Activated CD4-positive, alpha-beta T cell treated with anti-CD3 and anti-CD28 coated beads, Interleukin-2, amount 50 U/mL, for 4 hours (primary cell): ENCODE results near the gene CALR3.
A peak's percentile ranks its signal among the peaks of the same experiment; 100 is the strongest.
"Not testable (repeated sequence)": the region's sequence is repeated elsewhere in the genome, so short reads cannot be mapped to it uniquely, and the experiment has no call there.

ENCODE experiments used
- DNase-seq, 2 experiments: peaks; one replicate each; pipeline ENCODE4 v3.0.0-alpha.2; 2020

The CALR3 gene, protein sequence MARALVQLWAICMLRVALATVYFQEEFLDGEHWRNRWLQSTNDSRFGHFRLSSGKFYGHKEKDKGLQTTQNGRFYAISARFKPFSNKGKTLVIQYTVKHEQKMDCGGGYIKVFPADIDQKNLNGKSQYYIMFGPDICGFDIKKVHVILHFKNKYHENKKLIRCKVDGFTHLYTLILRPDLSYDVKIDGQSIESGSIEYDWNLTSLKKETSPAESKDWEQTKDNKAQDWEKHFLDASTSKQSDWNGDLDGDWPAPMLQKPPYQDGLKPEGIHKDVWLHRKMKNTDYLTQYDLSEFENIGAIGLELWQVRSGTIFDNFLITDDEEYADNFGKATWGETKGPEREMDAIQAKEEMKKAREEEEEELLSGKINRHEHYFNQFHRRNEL

DNA sequence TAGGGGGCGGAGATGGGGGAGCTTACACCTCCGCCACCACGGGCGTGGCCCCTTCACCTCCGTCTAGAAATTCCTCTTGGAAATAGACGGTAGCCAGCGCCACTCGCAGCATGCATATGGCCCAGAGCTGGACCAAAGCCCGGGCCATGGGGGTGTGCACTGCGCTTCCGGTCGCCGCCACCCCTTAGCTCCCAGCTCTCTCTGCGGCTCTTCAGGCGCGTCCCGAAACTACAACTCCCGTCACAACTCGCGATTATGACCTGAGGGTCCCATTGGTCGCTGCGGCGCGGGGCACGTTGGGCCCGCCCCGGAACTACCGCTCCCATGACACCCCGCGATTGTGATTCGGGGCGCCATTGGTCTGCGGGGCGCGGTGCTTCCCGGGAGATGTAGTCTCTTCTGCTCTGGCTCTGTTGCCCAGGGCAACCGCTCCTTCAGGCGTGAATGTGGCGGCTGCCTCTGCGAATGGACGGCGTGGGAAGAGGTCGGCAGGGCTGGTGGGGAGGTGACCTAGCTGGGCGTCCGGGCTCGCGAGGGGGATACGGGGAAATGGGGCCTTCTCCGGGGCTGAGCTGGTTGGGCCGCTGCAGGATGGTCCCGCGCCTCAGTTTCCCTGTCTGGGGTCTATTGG, at the start of gene CALR3, which contains the start of gene C19orf44:
Gene CALR3, minus strand, starts transcription at position 186 of the 631 bp plus-strand sequence. Its CDS starts 38 bp downstream, at position 148.
Gene C19orf44, plus strand, starts transcription at position 413 of the 631 bp plus-strand sequence. CDS start 4,399 bp downstream, outside the sequence.
- DNase-seq: peak; percentile 94

DNA sequence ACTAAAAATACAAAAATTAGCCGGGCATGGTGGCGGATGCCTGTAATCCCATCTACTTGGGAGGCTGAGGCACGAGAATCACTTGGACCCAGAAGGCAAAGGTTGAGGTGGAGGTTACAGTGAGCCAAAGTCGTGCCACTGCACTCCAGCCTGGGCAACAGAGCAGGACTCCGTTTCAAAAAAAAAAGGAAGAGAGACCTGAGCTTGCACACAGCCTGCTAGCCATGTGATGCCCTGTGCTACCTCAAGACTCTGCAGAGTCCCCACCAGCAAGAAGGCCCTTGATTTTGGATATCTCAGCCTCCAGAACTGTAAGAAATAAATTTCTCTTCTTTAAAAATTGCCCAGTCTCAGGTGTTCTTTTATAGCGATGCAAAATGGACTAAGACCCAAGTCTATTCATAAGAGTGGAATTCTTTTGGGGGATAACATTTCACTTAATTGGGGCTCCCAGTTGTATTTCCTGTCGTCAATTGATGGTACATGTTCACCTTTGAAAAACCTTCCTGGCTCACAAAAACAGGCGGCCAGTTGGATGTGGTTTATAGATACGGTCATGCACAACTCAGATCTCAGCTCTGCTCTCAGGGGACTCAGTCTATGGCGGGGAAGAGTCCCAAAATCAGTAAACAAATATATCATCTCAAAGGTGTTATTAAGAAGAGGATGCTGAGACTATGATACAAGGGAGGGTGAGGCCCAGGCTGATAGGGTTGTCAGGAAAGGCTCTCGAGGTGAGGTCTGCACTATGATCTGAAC, 48.7 kb upstream of the CALR3 start:
- no peak for DNase-seq

DNA sequence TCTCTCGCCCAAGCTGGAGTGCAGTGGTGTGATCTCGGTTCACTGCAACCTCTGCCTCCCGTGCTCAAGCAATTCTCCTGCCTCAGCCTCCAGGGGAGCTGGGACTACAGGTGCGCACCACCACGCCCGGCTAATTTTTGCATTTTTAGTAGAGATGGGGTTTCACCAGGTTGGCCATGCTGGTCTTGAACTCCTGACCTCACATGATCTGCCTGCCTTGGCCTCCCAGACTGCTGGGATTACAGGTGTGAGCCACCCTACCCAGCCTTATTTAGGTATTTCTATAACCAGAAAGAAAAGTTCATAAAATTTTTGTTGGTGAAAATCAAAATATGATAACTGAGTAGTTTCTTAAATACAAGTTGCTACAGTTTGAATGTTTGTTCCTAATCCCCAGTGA, 47.8 kb upstream of the CALR3 start:
- not testable (repeated sequence) for DNase-seq

DNA sequence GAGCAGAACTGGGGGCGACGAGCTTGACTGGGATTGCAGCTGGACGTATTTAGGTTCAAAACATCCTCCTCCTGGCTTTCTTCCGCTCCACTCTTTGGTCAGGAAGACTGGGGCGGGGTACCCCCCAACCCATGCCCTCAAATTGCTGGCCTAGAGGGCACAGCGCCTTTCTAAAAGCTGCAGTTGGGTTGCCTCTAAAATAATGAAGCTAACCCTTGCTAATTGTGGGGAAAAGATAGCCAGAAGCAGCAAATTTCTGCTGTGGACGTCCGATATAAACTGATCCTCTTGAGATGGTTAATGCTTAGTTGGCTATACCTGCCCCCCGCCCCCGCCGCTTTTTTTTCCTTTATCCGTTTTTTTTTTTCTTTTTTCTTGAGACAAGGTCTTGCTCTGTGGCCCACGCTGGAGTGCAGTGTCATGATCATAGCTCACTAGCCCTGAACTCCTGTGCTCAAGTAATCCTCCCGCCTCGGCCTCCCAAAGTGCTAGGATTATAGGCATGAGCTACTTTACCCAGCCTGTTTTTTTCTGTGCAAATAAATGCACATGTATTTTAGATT, 47.0 kb upstream of the CALR3 start:
- DNase-seq: no peak

DNA sequence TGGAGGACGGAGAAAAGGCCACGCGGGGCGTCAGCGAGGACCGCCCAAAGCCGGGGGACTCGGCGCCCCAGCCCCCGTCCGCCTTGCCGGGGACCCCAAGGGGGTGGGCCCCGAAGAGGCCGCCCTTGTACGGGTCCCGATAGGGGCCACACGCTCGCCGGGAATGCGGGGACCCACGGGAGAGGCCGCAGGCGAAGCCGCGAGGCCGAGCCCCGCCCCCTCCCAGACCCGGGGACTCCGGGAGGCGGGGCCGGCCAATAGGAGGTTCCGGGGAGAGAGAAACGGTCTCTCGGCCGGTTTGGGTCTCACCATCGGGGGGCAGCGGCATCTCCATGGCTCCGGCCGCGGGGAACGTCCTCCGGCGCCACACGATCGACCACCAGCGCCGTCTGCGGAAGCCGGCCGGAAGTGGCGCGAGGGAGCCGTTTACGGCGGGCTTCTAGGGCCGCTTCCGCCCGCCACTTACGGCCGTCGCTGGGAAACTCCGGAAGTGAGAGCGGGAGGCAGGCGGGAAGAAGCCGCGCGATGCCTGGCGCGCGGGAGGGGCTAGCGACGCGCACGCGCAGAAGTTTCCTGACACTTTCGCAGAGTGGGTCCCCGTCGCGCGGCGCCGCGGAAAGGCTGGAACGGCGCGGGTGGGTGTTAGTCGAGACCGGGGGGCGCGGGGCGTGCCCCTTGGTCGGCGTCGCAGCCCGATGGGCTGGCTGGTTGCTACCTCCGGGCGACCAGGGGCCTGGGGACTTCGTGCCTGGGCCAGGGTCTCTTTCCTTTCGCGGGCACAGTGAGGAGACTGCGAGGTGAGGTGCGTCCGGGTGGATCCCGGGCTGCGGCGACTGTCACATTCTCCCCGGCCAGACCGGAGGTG, 46.3 kb upstream of the CALR3 start, which contains the start of gene CHERP:
Gene CHERP, minus strand, starts transcription at position 393 of the 865 bp plus-strand sequence. Its CDS starts 59 bp downstream, at position 334.
- DNase-seq: peak; percentile 91 to 92

DNA sequence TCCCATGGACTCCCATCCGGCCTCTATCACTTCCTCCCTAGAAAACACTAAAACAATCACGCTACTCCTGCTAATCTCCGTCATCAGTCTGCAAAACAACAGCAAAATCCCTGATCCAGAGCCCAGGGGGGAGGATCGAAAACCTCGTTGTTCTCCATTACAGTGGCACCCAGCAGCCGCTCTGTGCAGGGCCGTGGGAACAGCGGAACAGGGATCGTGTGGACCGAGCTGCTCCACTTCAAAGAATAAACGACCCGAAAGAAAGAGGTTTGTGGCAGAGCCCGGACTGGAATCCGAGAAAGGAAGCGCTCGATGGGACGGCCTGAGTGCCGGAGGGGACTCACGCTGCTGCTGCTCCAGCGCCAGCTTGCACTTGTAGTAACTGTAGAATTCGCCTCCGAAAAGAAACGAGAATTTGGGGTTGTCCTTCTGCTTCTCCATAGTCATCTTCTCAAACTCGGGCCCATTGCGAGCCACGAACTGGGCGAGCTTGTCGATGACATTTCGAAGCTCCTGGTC, 45.6 kb upstream of the CALR3 start:
- DNase-seq: no peak

DNA sequence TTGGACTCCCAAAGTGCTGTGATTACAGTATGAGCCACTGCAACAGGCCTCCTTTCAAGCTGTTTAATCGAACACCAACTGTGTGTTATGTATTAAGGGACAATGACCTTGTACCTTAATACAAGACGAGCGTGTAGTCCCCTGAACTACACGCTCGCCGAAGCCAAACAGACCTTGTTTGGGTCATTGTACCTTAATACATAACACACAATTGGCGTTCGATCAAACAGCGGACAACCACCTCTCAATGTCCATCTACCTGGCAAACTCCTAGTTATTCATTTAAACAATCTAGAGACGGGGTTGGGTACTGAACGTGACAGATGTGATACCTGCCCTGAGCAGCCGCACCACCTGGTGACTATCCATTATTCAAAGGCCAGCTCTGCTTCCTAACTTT, 45.0 kb upstream of the CALR3 start:
- no peak for DNase-seq

DNA sequence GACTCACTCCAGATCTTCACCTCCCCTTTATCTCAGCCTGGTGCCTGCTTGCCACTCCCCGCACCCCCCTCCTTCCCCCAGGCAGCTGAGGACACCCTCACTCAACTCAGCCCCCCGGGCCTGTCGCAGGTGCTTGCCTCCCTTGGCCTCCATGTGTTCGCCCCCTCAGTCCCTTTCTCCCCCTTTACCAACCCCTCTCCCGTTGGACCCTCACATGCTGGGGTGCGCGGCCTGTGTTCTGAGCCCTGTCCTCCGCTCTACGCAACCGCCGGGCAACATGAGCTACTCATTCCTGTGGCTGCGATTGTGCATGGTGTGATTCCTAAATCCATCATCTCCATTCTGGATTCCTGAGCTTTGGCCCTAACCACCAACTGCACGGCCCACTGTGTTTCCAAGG, 41.1 kb upstream of the CALR3 start:
- no peak for DNase-seq

DNA sequence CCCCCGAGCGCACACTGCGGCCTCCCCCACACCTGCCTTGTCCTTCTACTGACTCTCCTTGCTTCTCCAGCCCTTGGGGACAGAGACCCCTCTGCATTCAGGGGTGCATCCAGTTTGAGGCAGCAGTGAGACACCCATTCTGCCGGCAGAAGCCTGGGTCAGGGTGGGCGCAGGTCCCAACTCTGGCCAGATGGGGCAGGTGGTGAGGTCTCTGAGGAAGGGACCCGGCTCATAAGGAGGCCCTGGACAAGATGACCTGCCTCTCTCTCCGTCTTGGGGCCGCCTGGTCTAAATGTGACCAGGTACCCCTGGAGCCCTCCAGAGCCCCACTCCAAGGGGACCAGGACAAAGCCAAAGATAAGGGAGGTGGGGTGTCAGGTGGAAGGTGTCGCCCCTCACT, 40.2 kb upstream of the CALR3 start:
- DNase-seq: no peak

DNA sequence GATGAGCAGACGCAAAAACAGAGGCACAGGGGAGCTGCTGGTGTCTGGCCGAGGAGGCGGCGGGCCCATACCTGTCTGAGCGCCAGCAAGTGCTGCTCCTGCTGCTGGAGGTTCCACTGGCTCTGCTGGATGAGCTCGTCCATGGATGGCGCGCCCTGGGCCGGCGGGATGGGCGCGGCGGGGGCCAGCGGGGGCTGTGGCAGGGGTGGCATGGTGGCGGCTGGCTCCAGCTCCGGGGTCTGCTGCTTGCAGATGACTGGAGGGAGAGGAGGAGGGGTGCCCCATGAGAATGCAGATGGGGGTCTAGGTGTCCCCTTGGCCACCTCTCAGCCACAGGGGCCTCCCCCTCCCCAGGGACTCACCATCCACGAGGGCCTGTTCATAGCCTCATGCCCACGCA, 39.4 kb upstream of the CALR3 start:
- DNase-seq: no peak

DNA sequence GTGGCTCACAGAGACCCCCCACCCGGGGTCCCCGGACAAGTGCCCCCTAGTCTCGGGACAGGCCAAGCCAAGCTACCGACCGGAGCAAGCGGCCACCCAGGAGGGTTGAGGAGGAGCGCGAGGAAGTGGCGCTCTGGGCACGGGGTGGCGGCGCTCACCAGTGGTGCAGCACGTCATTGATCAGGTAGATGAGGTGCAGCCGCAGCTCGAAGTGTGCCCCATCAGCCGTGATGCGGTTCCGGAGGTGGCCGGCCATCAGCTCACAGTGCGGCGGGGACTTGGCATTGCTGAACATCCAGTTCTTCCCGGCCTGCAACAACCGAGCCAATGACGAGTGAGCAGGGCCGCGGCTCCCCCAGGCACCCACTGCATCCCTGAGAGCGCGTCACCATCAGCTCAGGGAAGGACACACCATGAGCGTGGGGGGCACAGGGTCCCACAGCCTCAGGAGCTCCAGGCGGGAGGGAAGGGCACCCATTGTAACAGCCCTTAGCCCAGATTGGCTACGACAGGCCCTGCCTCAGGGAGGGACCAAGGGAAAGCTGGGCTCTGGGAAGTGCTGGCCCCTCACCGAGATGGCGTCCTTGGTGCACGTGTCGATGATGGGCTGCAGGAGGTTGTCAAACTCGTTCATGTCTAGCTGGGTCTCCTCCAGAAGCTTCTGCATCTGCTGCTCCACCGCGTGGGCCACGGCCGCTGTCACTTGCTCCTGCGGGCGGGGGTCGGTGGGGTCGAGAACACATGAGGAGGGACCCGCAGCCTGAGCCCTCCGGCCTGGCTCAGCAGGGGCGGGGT, 36.7 kb upstream of the CALR3 start:
- DNase-seq: no peak

DNA sequence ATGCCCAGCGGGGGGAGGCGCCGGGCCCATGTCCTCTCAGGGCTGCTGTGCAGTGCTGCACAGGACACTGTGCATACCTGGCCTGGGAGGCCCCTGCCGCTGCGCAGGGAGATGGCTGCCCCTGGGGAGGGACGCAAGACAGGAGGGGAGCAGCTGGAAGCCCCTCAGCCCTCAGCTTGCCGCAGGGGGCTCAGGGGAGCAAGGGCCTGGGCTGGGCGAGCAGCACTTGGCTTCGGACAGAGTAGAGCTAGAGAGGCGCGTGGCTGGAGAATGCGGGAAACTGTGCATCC, 35.4 kb upstream of the CALR3 start:
- no peak for DNase-seq

DNA sequence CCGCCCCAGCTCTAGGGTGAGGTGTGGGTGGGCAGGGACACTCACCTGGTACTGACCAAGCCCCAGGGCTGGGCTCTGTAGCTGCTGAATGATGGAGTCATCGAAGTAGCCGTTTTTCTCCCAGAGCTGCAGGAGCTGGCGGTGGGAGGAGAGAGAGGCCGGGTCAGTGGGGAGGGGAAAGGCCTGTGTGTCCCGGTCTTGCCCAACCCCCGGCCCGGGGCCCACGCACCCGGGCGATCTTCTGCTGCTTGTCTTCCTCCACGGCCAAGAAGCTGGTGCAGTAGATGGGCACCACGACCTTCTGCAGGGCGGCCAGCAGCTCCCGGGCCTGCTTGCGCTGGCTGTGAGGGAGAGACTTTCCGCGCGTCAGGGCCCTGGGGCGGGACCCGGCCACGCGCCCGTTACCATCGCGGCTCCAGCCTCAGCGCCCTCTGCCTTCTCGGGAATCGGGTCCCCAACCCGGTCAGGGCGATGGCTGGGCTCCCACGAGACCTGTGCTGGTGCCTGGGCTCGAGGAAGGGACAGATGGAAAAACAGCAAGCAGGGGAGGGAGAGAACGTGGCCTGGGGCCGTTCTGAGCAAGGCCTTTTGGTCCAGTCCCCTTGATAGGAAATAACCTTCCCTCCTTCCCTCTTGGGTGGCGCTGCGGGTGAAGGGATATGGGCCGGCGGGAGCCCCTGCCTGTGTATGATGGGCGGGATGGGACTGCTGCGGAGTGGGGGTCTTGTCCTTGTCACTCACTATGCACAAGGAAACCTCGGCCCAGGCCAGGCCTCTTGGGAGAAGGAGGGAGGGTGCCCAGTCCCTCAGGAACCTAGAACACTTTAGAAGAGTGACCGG, 34.8 kb upstream of the CALR3 start:
- DNase-seq: no peak

DNA sequence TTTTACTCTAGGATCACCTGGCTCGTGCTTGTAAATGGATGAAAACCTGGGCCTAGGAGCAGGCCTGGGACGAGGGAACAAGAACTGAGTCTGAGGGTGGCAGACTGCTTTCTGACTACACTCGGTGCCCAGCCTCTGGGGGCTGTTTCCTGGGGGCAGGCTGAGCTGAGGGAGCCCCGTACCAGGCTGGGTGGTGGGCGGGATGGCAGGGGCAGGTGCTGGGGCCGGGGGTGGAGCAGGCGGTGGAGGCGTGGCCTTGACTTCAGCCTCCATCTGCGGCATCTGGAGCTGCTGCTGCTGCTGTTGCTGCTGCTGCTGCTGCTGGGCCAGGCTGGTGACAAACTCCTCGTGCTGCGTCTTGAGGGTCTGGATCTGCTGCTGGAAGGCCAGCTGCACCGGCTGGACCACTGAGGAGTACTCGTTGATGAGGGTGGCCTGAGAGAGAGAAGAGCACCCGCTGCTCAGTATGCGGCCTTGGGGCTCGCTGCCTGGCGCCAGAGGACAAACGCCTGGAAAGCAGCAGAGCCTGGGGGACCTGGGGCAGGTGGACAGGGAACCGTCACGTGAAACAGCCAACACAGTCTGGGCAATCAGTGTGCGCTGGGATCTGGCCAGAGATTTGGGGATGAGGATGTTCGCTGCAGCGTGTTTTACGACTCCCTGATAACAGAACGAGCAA, 33.6 kb upstream of the CALR3 start:
- no peak for DNase-seq

DNA sequence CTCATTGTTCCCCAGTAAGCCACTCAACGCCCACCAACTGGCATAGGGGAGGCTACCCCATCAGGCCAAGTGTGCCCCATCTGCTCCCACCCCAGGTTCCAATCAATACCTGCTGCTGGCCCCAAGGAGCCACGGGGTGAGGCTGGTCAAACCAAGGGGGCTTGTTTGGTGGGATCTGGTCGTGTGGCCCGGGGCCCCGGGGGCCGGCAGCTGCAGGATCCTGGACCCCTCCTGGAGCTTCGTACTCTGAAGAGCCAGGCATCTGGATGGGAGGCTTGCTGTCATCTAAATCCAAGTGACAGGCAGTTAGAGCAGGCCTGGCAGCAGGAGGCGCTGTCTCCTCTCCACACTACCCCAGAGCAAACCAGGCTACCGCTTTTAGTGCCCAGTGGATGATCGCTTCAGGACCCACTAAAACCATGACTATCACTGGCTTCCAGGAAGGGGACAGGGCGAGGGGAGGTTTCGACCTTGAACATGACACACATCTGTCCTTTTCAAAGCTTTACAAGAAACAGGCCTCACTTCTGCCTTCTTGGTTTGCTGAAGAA, 32.1 kb upstream of the CALR3 start:
- DNase-seq: peak; percentile 35 to 39

DNA sequence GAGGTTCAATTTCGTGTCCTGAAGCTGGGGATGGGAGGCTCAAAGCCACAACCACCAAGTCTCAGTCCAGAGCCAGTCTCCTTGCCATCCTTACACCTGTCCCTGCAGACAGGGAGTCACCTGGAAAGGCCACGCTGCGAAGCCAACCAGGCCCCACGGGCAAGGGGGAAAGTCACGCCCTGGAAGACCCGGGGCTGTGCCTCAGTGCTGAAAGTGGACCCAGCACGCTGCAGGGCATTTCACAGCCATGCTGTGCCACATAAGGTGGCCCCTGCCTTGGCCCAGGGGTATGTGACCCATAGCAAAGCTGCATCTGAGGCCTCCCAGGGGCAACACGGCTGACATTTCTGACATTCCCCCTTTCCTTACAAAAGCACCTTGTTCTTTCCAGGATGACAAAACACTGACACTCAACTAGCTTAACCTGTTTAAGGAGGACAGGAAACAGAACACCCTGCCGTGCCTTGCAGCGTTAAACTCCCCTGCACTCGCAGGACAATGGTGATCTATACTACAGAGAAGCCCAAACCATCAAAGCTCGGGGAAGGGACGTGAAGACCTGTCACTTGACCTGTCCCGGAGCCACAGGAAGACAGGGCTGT, 31.5 kb upstream of the CALR3 start:
- no peak for DNase-seq

DNA sequence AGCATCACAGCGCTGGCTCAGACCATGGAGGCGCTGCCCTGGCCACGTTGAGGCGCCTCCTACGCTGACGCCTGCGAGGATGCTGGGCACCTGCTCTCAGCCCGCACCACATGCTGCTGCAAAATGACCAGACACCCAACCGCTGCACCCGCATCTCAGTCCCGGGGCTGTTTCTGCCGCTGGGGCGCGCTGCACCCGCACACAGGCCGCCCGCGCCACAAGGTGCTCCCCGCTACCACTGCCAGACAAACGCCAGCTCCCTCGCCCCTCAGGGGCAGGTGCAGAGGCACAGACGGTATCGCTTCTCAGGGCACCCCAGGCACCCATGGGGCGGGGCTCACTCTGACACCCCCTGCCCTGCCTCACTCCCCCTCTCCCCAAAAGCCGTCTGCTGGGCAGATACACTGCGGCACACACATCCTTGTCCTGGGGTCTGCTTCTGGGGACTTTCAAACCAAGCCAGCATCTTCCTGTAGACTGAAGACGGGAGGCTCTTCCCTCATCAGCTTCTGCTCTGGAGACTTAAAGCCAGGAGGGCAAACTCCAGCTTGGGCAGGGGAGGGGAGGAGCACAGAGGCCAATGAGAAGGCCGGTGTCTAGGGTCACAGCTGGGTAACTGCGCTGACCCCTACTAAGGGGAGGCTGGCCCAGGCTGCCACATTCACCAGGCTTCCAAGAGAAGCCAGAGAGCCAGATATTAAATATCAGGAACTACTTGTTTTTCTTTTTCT, 29.9 kb upstream of the CALR3 start:
- DNase-seq: no peak
